IPS DF 4.7 (cell line): ENCODE data around the gene DUSP9.

ENCODE experiments used
- DNase-seq: peaks from one replicate; pipeline ENCODE4 v3.0.0-alpha.2; 2013; ENCODE audit warnings: low spot score; ENCODE audit errors: extremely low read depth

DUSP9 gene

DNA sequence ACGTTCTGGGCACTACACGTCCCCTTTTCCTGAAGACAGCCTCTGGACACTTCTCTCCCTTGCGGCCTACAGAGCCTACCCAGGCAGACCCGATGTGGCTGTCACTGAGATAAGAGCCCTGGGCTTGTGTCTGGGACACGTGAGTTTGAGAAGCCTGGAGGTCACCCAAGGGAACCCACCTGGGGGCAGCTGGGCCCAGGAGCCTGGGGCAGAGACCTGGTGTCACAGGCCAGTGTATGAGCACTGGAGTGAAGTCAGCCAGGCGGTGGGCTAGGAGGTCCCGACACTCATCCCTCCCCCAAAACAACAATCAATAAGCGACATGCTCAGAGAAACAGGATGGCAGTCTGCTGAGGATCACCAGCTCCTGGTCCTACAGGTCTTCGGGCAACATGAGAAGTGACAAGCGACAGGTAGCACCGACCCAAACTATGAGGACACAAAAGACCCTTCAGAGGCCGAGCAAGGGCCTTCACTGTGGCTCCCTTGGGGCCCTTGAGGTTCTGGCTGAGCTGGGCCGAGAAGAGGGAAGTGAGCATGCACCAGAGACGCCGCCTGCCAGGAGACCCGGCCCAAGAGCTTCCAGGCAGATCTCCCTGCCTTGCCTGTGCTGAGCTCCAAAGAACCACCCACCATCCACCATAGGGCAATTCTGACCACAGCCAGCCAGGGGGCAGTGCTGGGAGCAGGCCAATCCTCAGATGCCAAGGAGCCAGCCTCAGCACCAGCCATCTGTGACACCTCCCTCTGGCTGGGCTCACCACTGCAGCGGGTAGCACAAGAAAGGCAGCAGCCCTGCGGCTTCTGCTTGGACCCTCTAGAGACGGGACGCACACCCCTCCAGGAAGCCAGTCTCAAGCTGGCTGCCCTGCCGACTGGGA, 11.0 kb upstream of the DUSP9 start:
- no peak for DNase-seq

DNA sequence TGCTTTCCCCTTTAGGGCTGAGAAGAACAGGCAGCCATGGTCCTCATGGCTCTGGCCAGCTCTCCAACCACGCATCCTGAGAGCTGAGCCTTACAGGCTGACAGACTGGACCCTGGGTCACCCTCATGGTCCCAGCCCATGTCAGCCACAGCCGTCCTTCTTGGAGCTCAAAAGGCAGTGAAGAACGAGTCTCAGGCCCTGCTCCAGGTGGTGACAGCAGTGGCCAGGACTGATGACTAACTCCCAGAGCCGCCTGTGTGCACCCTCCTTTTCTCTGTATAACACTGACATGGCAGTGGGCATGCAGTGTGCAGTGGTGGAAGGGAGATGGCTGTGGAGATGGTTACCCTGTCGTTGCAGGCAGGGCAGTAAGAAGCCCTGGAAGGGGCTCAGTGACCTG, 10.3 kb upstream of the DUSP9 start:
- no peak for DNase-seq

DNA sequence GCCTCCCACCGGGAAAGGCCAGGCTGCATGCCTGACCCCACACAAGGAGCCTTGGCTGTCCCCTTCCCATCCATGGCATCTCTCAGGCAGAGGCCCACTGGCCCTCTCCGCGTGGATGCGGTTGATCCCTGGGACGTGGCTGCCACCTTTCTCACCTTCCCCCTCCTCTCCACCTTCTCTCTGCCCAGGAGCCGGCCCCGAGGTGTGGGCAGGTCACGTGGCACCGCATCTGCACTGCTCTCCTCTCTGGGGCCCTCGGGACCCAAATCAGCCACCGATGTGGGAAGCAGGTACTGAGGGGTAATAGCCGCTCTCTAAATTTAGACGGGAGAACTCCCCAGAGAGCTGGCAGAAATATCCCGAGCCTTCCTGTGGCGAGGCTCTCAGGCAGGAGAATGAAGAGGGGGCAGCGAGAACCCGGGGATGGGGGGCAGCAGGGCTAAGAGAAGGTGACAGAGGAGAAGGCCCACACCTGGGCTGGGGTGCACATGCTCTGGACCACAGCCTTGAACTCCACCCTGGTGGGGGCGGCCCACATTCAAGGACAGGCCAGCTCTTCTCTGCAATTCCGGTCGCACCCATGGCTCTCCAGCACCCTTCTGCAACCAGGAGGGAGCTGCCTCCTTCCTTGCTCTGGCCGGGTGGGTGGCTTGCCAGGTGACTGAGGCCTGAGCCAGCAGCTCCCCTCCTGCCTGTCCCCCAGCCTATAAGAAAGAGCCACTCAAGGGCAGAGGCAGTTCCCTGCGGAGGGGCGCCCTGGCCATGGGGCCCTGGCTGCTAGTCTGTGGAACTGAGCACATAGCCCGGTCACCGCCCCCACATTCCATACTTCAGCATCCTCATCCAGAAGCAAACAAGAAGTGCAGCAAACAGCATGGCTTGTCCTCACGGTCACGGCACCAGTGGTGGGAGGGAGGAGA, 9.6 kb upstream of the DUSP9 start:
- no peak for DNase-seq

DNA sequence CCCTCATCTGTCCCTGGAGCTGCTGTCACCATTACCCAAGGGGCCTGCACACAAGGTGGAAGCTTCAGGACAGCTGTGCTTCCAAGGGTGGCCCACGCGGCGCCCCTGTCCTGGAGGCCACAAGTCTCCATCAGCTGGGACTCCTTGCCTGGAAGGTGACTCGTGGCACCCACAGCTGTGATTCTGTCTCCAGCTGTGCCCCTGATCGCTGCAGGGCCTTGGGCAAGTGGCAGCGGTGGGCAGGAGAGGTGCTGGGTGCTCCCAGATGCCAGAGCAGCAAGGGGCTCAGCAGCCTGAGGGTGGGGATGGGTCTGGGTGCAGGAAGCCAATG, 9.0 kb upstream of the DUSP9 start:
- DNase-seq = no peak

DNA sequence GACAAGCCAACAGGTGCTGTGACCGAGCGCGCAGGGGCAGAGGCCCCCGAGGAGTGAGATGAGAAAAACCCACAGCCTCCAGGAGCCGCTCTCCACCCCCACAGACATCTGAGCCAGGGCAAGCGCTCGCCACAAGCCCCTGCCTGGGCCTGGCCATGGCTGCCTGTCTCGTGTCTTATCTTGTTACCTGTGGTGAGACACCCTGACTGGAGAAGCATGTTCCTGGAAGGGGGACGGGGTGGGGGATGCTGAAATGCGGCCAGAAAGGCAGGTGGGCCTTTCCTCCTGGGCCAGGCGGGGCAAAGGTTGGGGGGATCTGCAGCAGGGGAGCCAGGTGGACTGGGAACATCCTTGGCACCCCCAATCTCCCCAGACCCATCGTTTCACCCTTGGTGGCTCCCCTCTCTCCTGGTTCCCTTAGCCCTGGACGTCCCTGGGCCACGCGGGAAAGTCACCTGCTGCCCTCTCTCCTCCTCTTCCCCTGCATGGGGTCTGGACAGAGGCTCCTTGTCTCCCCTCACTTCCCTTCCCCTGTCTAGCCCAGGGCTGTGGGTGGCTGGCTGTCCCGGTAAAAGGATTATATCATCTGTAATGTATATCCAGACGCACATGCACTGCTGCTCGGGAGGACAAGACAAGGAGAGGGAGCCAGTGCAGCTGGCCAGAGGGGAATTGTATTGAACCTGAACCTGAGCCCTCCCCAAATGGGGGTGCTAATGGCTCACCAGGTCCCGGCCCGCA, 8.4 kb upstream of the DUSP9 start:
- DNase-seq = no peak

DNA sequence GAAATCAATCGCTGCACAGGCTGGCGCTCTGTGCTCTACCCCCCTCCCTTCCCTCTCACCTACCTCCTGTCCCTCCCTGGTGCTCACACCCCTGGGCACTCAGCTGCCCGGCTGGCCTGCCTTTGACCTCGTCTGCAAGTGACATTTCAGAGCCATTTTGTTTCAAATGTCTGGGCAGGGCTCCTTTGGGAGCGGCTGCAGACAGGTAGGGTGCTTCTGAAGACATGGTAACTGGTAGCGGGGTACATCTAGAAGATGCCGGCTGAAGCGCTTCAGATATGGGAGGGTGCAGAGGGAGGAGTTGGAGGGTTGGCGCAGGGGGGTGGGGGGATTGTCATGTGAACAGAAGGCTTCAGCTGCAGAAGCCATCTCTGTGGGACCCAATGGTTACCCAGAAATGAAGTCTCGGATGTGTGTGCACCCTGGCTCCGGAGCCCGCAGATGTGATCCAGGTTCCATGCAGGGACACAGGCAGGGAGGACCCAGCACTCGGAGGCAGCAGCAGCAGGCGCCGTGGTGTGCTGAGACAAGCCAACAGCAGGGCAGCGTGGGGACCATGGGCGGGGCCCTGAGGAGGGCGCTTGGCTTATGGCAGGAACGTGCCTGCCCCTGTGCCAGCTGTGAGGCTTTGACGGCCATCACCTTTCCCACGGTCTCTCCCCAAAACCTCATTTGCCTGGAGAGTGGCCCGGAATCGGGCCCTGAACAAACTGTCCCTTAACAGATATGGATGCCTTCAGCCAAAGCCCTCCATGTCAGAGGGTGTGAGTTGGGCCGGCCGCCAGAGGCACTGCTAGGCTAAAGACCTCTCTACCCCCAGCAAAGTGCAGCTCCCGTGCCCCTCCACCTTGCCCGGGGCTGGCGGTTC, 7.6 kb upstream of the DUSP9 start:
- DNase-seq = no peak

DNA sequence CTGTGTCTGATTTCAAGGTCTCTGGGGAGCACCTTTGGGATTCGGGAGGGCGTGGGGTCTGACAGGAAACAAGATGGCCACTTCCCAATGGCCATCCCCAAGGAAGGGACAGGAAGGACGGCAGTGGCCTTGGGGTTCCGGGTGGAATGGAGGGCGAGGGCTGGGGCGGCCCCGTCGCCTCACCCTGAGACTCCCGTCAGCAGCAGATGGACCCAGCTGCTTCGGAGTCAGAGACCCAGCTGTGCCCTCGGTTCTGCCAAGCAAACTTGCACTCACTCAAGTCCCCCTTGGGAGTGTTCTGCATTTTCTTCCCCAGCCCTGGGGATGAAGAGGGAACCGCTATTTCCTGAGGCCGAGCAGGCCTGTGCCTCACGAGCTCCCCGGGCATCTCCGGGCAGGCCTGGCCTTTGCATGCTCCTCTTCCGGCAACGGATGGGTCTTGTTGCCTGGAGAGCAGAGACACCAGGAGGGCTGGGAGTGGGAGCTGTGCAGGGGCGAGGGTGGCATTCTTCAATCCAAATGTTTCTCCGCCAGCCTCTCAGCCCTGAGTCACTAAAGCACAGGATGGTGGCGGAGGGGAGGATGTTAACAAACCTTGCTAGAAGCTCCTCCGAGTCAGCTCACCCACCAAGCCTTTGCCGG, 6.8 kb upstream of the DUSP9 start:
- DNase-seq = no peak

DNA sequence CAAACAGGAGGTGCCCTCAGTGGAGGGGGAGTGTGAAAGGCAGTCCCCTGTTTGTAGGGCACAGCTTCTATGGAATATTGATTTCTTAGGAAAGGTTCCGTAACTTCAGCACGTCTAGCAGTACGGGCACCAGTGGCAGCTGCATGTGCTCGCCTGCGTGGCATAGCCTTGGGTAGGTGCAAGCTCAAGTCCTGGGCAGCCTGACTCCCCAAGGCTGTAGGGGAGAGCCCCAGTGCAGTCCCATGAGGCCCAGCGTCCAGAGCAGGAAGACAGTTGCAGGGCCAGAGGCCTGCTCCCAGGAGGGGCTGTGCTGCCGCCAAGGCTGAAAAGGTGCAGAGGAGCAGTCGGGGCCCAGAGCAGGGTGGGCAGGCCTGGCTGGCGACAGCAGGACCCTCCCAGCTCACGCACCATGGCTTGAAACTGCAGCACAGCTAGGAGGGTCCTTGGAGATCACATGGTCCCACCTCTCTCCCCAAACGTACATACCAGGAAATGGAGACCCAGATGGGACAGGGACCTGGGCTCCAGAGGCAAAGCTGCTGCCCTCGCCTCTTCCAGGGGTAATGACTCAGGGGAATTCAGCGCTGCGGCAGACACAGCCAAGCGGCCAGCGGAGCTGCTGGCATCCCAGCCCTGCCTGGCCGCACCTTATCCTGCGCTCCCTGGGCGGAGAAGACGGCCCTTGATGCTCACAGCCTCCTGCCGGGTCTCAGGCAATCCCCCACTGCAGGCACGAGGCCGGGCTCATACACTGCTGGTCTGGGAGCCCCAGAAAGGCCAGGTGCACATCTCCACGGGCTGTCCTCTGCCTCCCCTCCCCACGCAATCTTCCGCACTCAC, 6.0 kb upstream of the DUSP9 start:
- no peak for DNase-seq

DNA sequence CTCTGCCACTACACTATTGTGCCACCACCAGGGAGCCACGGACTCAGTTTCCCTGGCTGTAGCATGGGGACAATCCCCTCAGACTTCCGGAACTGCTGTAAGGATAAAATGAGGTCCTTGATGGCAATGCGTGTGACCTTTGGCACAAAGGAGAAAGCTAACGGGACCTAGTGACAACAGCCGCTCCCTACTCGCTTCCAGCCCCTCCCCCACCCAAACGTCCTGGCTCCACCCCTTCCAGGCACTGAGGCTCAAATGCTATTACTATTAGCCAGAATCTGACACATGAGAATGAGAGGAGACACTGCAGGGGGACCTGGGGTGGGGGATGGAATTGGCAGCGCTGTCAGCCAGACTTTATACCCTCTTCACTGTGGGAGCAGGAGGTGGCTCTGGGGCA, 5.4 kb upstream of the DUSP9 start:
- no peak for DNase-seq

DNA sequence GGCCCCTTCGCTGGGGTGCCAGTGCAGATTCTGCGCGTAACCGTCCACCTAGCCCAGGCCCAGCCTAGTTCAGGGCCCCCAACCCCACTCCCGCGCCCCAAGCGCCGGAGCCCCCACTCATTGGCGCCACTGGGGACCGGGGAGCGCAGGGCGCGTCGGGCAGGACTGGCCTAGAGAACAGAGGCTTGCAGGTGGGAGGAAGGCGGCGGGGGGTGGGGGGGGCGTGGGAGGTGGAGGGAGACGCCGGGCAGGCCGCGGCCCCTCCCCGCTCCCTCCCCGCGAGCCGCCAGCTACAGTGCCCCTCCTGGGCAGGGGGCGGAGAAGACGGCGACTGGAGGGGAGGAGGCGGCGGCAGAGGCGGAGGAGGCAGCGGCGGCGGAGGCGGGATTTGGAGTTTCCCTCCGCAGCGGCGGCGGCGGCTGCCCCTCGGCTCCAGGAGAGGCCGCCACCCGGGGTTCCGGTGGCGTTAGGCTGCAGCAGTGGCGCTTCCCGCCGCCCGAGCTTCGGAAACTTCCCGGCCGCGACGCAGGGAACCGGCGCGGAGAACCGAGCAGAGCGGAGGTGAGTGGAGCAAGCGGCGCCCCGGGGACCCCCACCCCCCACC, 4.8 kb upstream of the DUSP9 start:
- DNase-seq = no peak

DNA sequence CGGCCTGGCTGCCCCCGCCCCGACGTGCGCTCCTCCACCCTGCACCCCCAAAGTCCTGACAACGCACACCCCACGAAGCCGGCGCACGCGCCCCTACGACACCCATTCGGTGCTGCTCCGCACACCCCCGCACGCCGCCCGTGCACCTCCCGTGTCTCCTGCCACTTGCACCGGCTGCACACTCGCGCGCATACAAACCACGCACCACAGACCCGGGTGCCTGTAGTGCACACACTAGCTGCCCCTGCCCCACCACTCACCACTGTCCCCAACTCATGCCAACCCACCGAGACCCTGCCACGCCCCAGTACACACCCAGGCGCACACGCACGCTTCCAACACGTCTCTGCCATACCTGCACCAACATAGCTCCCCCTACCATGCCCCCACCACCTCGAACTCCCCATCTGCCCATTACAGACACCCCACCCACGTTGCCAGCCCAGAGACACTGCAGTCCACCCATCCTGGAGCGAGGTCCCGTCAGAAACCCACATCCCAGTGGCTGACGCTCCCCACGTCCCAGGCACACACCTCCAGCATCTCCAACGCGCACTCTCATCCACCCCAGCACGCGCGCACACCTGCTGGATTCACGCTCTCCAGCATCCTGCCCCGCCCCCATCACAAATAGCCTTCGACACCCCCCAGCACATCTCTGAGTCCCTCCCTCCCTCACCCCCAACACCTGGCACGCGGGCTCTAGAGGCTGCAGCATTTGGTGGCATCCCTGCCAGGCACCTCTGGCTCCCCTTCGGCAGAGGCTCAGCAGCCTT, 4.2 kb upstream of the DUSP9 start:
- DNase-seq = no peak

DNA sequence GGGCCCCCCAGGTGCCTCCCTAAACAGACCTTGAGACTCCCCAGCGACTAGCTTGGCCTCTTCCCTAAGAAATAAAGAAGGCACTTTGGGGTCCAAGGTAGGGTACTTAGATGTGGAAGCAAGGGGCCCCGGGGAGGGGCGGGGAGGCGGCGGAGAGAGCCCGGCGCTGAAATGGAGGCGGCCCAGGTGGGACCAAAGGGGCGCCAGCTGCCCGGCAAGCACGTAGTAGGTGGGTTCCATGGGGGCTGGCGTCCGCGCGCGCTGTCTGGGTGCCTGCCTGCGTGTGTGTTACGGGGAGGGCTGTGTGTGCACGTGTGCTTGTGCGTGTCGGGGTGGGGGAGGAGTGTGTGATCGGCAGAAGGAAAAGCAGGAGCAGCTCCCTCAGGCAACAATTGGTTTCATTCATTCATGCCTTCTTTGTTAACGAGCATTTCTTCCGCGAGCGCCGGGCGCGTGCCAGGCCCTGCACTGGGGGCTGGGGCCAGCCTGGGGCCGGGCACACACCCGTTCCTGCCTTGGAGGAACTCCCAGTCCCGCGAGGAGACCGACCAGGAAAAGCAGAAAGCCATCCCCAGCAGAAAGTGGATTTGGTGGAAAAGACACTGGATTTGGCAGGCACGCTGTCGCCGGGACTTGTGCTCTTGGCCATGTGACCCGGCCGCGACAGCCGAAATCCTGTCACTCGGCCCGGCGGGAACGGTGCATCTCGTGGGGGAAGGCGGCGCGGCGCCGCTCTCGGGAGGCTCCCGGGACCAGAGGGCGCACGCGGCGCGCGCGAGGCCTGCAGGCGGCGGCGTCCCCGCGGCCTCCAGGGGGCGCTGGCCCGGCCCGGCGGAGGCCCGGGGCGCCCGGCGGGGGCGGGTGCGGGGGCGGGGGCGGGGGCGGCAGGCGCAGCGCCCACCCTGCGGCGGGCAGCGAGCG, 3.3 kb upstream of the DUSP9 start:
- DNase-seq = no peak

DNA sequence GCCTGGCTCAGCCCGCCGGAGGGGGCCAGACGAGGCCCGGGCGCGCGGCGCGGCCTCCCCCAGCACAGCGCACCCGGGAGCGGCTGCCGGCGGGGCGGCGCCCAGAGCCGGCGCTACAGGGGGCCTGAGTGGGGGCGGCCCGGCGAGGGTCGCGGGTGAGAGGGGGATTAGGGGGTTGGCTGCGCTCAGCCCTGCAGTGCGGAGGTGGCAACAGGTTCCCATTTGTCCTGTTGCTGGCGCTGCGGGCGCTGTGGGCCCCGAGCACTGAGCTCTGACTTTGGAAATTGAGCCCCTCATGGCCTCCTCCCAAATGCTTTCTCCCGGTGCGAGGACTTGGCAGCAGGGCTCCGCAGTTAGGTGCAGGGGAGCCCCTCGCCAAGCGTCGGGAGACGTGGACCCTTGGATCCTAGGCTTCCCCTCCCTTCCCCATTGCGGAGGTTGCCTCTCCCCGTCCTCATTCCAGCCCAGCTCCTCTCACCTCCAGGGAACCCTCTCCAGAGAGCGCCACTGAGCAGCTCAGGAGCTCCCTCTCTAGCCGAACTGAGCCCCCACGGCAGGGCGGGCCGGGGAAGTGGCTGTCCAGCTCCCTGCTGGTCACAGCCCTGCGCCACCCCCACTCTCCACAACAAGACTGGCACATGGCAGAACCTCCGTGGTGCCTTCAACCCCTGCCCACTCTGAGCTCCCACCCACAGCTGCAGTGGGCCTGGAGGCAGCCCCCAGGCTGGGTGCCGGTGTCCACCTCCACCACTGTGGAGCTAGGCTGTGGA, 2.5 kb upstream of the DUSP9 start:
- DNase-seq = no peak

DNA sequence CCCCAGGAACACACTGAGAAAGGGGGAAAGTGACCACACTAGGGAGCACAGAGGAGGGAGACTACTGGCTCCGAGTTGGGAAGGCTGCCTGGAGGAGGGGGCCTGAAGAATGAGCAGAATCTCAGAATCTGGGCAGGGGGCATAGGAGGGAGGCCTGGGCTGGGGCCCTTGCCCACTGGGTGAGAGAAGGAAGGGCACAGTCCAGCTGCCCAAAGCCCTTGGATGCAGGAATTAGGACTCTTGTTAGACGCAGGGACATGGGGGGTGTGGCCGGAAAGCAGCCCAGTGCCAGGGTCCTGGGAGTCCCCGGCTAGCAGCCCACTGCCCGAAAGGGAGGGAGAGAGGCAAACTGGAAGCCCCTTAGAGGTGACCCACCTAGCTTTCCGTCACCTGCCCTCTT, 1.9 kb upstream of the DUSP9 start:
- DNase-seq = no peak

DNA sequence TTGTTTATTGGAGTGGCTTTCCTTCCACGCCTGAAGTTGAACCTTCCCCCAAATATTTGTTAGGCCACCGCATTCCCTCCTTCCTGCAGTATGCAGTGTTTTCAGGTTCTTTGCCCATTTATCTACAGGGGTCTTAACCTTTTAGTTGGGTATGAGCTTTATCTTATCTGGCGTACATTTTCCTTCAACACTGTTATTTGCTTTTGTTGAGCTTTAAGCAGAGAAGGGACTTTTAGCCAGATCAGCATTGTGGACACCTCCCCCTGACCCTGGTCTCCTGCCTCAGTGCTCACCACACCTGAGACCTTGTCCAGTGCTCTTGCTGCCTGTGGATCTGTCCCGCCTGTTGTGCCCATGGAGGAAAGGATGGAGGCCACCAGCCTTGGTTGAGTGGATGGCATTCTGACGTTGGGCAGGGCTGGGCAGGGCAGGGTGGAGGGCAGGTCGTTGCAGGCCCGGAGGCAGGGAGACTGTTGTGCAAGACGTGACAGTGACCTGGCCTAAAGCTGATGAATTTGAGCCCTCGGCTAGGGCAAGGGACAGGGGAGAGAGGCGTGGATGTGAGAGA, 998 bp upstream of the DUSP9 start:
- DNase-seq = no peak
